CD4-positive, alpha-beta T cell treated with Interleukin-6 at 100 ng/mL for 8 hours (primary cell): ENCODE data around the gene SMPD3.

Experiments
- DNase-seq: peaks from one replicate; pipeline ENCODE4 v3.0.0-alpha.2; 2020; ENCODE audit warnings: mixed read lengths, low spot score

The SMPD3 gene

GRCh38 chr16:68369697-68370580 lies 78.4 kb downstream of the SMPD3 start:
- DNase-seq, result peak; percentile 18

- no peak for DNase-seq
These were observed 79.1 kb downstream of the SMPD3 start for GRCh38 chr16:68369168-68369567.

- DNase-seq, result no peak
These were observed 79.9 kb downstream of the SMPD3 start for GRCh38 chr16:68368301-68368888.

GRCh38 chr16:68367891-68368290 lies 80.4 kb downstream of the SMPD3 start:
- DNase-seq, result no peak

- no peak for DNase-seq
These were observed 80.9 kb downstream of the SMPD3 start for GRCh38 chr16:68367440-68367839.

GRCh38 chr16:68367030-68367429 lies 81.3 kb downstream of the SMPD3 start:
- DNase-seq, result peak; percentile 32

GRCh38 chr16:68366062-68366461 lies 82.2 kb downstream of the SMPD3 start:
- no peak for DNase-seq

- DNase-seq, result no peak
These were observed 83.0 kb downstream of the SMPD3 start for GRCh38 chr16:68365167-68365817.

GRCh38 chr16:68364561-68364998 lies 83.7 kb downstream of the SMPD3 start:
- no peak for DNase-seq

GRCh38 chr16:68363658-68364521 lies 84.4 kb downstream of the SMPD3 start:
- DNase-seq, result no peak

- no peak for DNase-seq
These were observed 85.2 kb downstream of the SMPD3 start for GRCh38 chr16:68362947-68363657.

- no peak for DNase-seq
These were observed 85.9 kb downstream of the SMPD3 start for GRCh38 chr16:68362262-68362913.

- no peak for DNase-seq
These were observed 86.8 kb downstream of the SMPD3 start for GRCh38 chr16:68361485-68361884.

- no peak for DNase-seq
These were observed 87.4 kb downstream of the SMPD3 start for GRCh38 chr16:68360956-68361355.

- no peak for DNase-seq
These were observed 87.8 kb downstream of the SMPD3 start for GRCh38 chr16:68360547-68360946.

- no peak for DNase-seq
These were observed 88.7 kb downstream of the SMPD3 start for GRCh38 chr16:68359398-68360191.

GRCh38 chr16:68358951-68359350 lies 89.4 kb downstream of the SMPD3 start:
- DNase-seq, result no peak

- DNase-seq, result no peak
These were observed 90.4 kb downstream of the SMPD3 start for GRCh38 chr16:68357923-68358322.

- DNase-seq, result no peak
These were observed 90.8 kb downstream of the SMPD3 start for GRCh38 chr16:68357521-68357922.

- no peak for DNase-seq
These were observed 91.4 kb downstream of the SMPD3 start for GRCh38 chr16:68356919-68357286.
